KOPT-K1 (cell line): Measurements from ENCODE around the gene LRTM2.

Experiments
- H3K27ac ChIP-seq: fragments of 200-600 bp; sonication (generic); 2 replicates; pipeline ENCODE4 v1.5.1; 2016; ENCODE audit warnings: antibody characterized with exemption, mild to moderate bottlenecking, low read depth, low read length; ENCODE audit not compliant: poor library complexity, severe bottlenecking
- H3K36me3 ChIP-seq: fragments of 200-600 bp; sonication (generic); 2 replicates; pipeline ENCODE4 v1.5.1; 2017; ENCODE audit warnings: antibody characterized with exemption, mild to moderate bottlenecking, low read length, moderate library complexity; ENCODE audit not compliant: insufficient read depth
- H3K9me3 ChIP-seq: fragments of 200-600 bp; sonication (generic); 2 replicates; pipeline ENCODE4 v1.5.1; 2017; ENCODE audit warnings: antibody characterized with exemption, low read length, mild to moderate bottlenecking; ENCODE audit not compliant: insufficient read depth, poor library complexity, severe bottlenecking

The LRTM2 gene

DNA sequence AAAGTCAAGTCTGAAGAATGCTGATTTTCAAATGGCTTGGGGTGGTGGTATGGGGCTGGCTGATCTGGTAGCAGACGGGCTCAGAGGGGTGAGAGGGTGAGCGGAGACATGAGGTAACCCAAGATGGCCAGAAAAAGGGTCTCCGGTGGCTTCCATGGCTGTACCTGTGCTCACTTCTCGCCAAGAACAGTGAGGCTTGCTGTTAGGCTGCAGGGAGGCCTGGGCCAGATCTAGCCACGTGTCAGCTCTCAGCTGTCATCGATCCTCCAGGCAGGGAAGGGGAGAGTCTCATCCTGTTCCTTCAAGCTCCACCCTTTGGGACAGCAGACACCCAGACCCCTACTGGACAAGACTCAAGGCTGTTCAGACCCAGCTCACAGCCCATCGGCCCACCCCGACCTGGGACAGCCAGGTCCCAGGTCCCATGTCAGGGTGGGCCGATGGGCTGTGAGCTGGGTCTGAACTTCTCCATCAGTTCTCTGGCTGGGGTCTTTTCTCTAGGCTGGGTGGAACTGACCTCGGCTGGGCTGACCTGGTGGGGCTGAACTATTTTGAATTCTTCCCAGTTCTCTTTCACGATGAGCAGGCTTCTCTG, 9.0 kb downstream of the LRTM2 start:
- no peaks in the 10 kb centered on the region for H3K36me3 ChIP-seq
- no peak overlapping the region for H3K27ac ChIP-seq
- H3K9me3 ChIP-seq, result no peaks in the 10 kb centered on the region

GRCh38 chr12:1830401-1830845, 10.1 kb downstream of the LRTM2 start:
- no peak overlapping the region for H3K27ac ChIP-seq

DNA sequence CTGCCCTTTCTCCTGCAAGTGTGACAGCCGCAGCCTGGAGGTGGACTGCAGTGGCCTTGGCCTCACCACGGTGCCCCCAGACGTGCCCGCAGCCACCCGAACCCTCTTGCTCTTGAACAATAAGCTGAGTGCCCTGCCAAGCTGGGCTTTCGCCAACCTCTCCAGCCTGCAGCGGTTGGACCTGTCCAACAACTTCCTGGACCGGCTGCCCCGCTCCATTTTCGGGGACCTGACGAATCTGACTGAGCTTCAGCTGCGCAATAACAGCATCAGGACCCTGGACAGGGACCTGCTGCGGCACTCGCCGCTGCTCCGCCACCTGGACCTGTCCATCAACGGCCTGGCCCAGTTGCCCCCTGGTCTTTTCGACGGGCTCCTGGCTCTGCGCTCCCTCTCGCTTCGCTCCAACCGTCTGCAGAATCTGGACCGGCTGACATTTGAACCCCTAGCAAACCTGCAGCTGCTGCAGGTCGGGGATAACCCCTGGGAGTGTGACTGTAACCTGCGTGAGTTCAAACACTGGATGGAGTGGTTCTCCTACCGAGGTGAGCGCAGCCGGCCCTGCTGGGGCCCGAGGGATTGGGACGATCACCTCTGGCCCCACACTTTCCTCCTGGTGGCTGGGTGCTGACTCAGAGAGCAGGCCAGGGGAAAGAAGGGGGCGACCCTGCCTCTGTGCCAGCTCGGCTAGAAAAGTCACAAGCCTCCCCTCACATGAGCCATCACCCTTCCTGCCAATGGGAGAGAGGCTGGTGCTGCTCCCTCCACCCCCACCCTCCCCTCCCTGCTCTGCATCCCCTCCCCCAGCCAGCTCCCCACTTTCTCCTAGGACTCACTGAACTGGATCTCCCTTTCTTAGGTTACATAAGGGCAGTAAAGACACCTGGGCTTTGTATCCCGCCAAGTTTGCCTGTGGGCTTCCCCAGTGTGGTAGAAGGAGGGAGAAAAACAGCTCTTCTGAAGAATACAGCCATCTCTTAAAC, 10.9 kb downstream of the LRTM2 start:
- Histone ChIP-seq H3K9me3 (no peaks in the 10 kb centered on the region), H3K27ac (no peak overlapping the region), H3K36me3 (no peaks in the 10 kb centered on the region)

More at GRCh38 chr12:1830401-1830845, 10.1 kb downstream of the LRTM2 start:
- Histone ChIP-seq H3K9me3 (no peaks in the 10 kb centered on the region), H3K36me3 (no peaks in the 10 kb centered on the region)

DNA sequence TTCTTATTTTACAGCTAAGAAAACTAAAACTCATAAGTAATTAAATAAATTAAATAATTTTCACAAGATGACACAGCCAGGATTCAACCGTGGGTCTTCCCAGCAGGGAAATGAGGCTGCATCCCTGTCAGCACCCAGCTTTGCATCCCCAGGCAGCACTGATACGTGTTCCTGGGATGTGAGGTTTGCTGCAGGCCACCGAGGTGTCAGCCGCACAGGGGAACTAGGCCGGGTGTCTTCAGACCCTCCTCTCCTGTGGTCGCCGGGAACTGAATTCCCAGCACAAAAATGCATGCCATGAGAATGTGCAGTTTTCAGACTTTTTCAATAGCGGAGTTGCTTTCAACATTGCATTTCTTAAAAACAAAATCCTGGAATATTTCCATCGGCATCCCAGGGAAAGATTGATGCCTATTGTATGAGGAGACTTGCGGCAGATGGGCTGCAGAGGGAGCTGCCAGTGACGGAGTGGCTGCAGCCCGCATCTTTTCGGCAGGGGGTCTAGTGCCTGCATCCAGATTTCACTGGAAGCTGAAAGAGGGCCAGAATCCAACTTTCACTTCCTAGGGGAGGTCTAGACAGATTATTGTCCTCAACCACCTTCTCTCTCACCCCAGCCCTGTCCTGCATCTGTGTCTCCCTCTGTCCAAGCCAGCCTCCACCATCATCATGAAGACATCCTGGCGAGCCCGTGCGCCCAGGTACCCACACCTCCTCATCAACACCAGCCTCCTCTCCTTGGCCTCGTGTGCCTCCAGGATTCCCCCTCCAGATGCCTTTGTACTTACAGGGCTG, 12.6 kb downstream of the LRTM2 start:
- no peaks in the 10 kb centered on the region for H3K36me3 ChIP-seq
- no peak overlapping the region for H3K27ac ChIP-seq
- no peaks in the 10 kb centered on the region for H3K9me3 ChIP-seq

DNA sequence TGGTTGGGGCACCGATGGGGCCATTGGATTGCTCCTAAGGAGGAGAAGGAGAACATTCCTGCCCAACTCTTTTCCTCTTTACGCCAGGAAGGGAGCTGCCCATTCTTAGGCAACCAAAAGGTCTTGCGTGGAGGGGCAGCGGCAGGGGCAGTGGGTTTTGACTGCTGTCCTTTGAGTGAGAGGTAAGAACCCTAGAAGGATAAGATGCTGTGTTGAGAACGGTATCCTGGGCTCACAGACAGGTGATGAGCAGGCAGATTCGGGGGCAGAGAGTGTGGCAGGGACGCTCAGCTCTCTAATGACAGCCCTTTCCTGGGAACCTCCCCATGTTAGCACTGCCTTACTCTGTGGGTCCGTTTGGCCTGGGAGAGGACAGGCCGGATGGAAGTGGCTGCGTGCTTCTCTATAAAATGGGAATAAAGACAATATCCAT, 13.2 kb downstream of the LRTM2 start:
- H3K27ac ChIP-seq, result no peak overlapping the region

DNA sequence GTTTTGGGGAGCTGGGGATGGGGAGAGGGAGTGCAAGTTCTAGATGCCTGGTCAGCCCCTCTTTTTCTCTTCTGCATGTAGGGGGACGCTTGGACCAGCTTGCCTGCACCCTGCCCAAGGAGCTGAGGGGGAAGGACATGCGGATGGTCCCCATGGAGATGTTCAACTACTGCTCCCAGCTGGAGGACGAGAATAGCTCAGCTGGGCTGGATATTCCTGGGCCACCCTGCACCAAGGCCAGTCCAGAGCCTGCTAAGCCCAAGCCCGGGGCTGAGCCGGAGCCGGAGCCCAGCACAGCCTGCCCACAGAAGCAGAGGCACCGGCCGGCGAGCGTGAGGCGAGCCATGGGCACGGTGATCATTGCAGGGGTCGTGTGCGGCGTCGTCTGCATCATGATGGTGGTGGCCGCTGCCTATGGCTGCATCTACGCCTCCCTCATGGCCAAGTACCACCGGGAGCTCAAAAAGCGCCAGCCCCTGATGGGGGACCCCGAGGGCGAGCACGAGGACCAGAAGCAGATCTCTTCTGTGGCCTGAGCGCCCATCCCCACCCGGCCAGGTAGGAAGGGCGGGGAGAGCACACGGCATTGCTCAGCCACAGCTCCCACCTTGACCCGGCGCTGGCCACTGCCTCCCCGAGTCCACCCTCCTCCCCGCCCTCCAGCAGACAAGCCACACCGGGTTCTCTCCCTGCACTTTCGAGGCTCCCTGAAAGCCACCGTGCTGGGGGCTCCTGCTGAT, 14.0 kb downstream of the LRTM2 start:
- Histone ChIP-seq H3K9me3 (no peaks in the 10 kb centered on the region), H3K27ac (no peak overlapping the region), H3K36me3 (no peaks in the 10 kb centered on the region)

More for the DNA sequence above, 13.2 kb downstream of the LRTM2 start:
- H3K9me3 ChIP-seq, result no peaks in the 10 kb centered on the region
- H3K36me3 ChIP-seq, result no peaks in the 10 kb centered on the region

GRCh38 chr12:1835211-1836131, 15.1 kb downstream of the LRTM2 start:
- Histone ChIP-seq H3K36me3 (no peaks in the 10 kb centered on the region), H3K9me3 (no peaks in the 10 kb centered on the region), H3K27ac (no peak overlapping the region)

DNA sequence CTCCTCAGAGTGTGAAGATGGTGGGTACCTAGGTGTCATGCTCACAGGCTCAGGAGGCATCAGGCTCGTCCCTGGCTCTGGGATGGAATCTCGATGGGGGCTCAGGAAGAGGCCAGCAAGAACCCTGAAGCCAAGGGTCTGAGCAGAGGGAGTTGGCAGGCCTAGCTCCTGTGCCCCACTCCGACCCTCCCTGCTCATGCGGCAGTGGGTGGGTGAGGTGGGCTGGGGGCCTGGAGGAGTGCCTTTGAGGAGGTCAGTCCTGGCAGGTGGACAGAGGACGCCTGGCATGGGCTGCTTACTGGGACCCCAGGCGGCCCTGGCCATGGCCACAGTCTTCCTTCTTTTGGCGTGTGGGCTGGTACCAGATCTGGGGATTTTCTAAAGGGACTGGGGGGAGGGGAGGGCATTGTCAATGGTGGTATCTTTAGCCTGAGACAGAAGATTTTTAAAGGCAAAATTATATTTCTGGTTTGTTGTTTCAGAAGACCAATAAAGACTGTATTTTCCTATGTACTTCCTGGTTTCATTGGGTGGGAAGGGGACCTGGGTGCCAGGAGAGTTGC, 16.0 kb downstream of the LRTM2 start:
- no peaks in the 10 kb centered on the region for H3K9me3 ChIP-seq

DNA sequence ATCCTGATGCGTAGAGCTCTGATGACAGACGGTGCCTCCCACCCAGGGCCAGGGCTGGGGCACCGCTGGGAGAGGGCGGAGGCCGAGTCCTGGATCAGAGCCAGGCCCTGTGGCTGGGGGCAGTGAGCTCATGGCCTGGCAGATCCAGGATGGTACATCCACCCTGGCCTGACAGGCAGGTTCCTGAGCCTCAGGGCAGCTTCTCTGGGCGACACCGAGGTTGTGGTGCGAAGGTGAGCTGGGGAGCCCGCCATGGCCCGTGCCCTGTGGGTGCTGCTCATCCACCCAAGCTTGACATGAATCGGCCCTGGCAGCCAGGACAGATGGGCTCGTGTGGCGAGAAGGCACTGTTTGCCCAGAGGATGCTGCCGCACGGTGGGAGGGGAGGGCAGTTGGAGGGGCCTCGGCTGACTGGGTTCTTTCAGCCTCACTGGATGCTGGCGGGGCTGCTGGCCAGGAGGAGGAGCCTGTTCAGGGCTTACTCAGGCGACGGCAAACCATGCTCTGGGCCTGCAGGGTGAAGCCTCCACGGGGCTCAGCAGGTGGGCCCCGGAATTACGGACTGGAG, 16.6 kb downstream of the LRTM2 start:
- no peaks in the 10 kb centered on the region for H3K9me3 ChIP-seq
- no peak overlapping the region for H3K27ac ChIP-seq
- H3K36me3 ChIP-seq, result no peaks in the 10 kb centered on the region

More for the DNA sequence above, 16.0 kb downstream of the LRTM2 start:
- no peaks in the 10 kb centered on the region for H3K36me3 ChIP-seq
- no peak overlapping the region for H3K27ac ChIP-seq

GRCh38 chr12:1837541-1838204, 17.3 kb downstream of the LRTM2 start:
- Histone ChIP-seq H3K36me3 (no peaks in the 10 kb centered on the region), H3K27ac (no peak overlapping the region), H3K9me3 (no peaks in the 10 kb centered on the region)

GRCh38 chr12:1838205-1838993, 18.0 kb downstream of the LRTM2 start:
- Histone ChIP-seq H3K27ac (no peak overlapping the region), H3K9me3 (no peaks in the 10 kb centered on the region), H3K36me3 (no peaks in the 10 kb centered on the region)

- H3K27ac ChIP-seq, result no peak overlapping the region
- no peaks in the 10 kb centered on the region for H3K9me3 ChIP-seq
Observed at GRCh38 chr12:1838994-1839365, 18.6 kb downstream of the LRTM2 start.

More at GRCh38 chr12:1838994-1839365, 18.6 kb downstream of the LRTM2 start:
- H3K36me3 ChIP-seq, result no peaks in the 10 kb centered on the region
